ENCODE measurements around the gene HOXB8. TPM values are rescaled to one million over a fixed set of nuclear protein-coding genes. Genes with fewer than 3 reads are reported as not detected.

HOXB8 gene
- total RNA-seq, 1 donor from 2014 or later, result not detected

DNA sequence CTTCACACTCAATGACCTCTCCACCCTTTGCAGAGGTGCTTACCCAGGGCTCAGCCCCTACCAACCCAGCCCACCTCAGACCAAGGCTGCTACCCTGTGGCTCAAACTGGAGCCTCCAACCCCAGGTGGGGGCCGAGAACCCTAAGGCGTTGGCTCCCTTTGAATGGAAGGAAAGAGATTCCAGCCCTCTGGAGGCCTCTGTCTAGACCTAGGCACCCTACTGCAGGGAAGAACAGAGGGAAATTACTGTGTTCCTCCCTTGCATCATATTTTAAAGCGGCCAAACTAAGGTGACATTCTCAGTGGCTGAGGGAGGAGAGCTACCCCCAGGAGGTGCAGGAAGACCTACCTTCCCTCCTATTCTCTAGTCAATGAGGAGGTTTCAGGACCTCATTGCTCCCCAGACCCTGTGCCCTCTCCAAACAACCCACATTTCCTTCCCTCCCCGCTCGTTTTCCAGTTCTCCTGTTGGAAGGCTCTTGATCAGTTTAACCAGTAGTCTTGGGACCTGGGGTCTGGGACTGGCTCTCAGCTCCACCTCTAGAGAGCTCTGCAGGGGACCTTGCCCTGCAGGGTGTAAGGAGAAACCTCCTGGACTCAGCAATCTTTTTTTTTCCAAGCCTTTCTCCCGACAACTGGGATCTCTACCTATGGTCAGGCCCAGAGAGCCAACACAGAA lies 5.5 kb upstream of the HOXB8 start:
- Mint-ChIP-seq H3K4me1 (ENCODE audit: low read depth, unreplicated experiment) (peaks cover 3% of the 10 kb centered on the region), H3K27me3 (ENCODE audit: unreplicated experiment) (peaks cover 51% of the 10 kb centered on the region), H3K36me3 (ENCODE audit: unreplicated experiment) (no peaks in the 10 kb centered on the region), H3K9me3 (ENCODE audit: unreplicated experiment) (peaks cover 16% of the 10 kb centered on the region), H3K4me3 (ENCODE audit: unreplicated experiment) (no peak overlapping the region), H3K27ac (ENCODE audit: unreplicated experiment) (no peak overlapping the region)
- no peak for DNase-seq
- TF ChIP-seq, protein P1, sequence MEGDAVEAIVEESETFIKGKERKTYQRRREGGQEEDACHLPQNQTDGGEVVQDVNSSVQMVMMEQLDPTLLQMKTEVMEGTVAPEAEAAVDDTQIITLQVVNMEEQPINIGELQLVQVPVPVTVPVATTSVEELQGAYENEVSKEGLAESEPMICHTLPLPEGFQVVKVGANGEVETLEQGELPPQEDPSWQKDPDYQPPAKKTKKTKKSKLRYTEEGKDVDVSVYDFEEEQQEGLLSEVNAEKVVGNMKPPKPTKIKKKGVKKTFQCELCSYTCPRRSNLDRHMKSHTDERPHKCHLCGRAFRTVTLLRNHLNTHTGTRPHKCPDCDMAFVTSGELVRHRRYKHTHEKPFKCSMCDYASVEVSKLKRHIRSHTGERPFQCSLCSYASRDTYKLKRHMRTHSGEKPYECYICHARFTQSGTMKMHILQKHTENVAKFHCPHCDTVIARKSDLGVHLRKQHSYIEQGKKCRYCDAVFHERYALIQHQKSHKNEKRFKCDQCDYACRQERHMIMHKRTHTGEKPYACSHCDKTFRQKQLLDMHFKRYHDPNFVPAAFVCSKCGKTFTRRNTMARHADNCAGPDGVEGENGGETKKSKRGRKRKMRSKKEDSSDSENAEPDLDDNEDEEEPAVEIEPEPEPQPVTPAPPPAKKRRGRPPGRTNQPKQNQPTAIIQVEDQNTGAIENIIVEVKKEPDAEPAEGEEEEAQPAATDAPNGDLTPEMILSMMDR (IDR thresholded peaks at IDR 0.05; ENCODE audit: partially characterized antibody, unreplicated experiment), result no peak

DNA sequence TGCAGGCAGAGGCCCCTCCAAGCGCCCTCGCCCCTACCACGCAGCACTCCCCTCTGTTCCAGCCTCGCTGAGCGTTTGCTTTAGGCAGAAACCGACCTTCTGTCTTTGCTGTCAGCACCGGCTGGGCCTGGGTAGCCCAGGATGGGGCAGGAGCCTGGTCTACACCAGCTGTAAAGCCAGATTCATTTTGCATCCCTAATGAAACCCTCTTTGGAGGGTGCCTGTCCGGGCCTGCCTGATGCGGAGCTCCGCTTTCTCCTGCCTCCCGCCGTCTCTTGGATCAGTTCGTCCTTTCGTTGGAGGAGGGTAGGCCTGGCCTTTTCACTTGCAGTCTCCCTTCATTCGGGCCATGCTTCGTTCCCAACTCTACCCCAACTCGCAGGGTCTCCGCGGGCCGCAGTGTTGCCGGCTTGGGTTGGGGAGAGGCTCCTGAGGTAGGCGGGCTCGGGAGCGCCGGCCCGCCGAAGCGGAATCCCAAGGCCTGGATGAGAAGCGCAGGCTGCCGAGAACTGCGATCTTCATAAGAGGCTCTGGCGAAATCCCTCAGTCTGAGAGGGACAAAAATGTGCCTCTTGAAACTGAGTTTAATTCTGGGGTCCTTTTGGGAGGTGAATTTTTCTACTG lies 4.8 kb upstream of the HOXB8 start:
- peaks cover 16% of the 10 kb centered on the region for H3K9me3 Mint-ChIP-seq (ENCODE audit: unreplicated experiment)
- TF ChIP-seq, protein P1 (IDR thresholded peaks at IDR 0.05; ENCODE audit: partially characterized antibody, unreplicated experiment), result no peak
- no peaks in the 10 kb centered on the region for H3K36me3 Mint-ChIP-seq (ENCODE audit: unreplicated experiment)
- no peak overlapping the region for H3K27ac Mint-ChIP-seq (ENCODE audit: unreplicated experiment)
- peaks cover 55% of the 10 kb centered on the region for H3K27me3 Mint-ChIP-seq (ENCODE audit: unreplicated experiment)
- peaks cover 3% of the 10 kb centered on the region for H3K4me1 Mint-ChIP-seq (ENCODE audit: low read depth, unreplicated experiment)
- H3K4me3 Mint-ChIP-seq (ENCODE audit: unreplicated experiment), result peak overlapping the region; percentile 68
- no peak for DNase-seq

DNA sequence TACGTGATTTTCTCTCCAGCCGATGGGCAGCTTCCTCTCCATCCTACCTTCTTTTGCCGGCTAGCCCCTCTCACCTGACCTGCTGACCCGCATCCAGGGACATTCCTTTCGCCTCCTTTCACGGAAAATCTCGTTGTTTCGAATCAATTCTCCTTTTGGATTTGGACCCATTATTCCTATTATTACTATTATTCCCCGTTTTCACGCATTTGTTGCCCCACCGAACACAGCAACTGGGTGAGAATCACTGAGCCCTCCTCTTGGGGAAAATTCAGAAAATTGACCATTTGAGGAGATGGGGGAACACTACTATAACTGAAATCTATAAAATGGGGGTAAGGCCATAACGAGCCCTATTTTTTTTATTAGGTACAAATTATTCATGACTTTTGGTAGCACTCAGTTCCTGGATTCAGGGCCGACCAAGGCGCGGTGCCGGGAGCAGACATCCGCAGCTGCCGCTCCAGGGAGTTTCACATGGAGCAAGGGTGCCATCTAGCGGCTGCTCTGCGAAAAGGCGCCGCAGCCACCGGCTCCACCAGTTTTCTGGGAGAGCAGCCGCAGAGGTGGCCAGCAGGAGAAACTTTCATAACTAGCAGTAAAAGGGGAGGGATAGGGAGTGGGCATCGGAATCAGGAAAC lies 3.3 kb upstream of the HOXB8 start:
- DNase-seq, result peak; percentile 88
- H3K9me3 Mint-ChIP-seq (ENCODE audit: unreplicated experiment), result peaks cover 14% of the 10 kb centered on the region
- H3K27me3 Mint-ChIP-seq (ENCODE audit: unreplicated experiment), result peaks cover 58% of the 10 kb centered on the region
- H3K4me3 Mint-ChIP-seq (ENCODE audit: unreplicated experiment), result peak overlapping the region; percentile 65
- H3K27ac Mint-ChIP-seq (ENCODE audit: unreplicated experiment), result no peak overlapping the region
- no peaks in the 10 kb centered on the region for H3K36me3 Mint-ChIP-seq (ENCODE audit: unreplicated experiment)
- TF ChIP-seq, protein P1 (IDR thresholded peaks at IDR 0.05; ENCODE audit: partially characterized antibody, unreplicated experiment), result peak; percentile 97
- H3K4me1 Mint-ChIP-seq (ENCODE audit: low read depth, unreplicated experiment), result peaks cover 4% of the 10 kb centered on the region

DNA sequence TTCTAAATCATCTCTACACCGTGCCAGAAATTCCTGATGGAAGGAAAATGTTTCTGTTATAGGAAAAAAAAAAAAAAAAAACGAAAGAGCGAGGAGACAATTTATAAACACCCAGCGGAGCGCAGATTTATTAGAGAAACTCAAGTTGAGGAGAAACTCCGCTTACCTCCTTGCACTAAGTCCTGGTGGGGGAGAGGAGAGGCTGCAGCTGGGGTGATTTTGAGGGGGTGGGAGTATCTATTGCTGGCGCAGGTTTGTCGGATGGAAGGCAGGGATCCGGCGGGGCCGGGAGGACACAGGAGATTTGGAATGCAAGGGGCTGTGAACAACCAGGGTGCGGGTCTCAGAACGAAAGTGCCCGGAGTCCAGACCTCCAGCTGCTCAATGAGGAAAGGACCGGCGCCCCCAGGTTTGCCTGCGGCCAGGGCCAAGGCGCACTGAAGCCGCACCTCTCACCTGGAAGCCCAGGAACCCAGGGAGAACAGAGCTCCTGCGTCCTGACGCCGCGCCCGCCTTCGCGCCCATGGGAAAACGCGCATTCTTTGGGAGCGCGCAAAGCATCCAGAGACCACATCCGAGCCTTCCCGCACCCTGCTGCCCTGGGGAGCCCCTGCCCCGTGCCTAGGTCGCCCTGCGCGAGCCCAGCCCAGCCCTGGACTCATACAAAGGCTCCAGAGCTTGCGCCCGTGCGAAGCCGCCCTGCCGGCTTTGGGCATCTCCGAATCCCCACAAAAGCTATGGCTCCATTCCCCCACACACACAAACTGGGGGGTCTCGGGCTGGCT lies 2.6 kb upstream of the HOXB8 start:
- H3K27ac Mint-ChIP-seq (ENCODE audit: unreplicated experiment), result no peak overlapping the region
- no peak for DNase-seq
- H3K27me3 Mint-ChIP-seq (ENCODE audit: unreplicated experiment), result peaks cover 59% of the 10 kb centered on the region
- H3K9me3 Mint-ChIP-seq (ENCODE audit: unreplicated experiment), result peaks cover 12% of the 10 kb centered on the region
- TF ChIP-seq, protein P1 (IDR thresholded peaks at IDR 0.05; ENCODE audit: partially characterized antibody, unreplicated experiment), result no peak
- no peak overlapping the region for H3K4me3 Mint-ChIP-seq (ENCODE audit: unreplicated experiment)
- H3K4me1 Mint-ChIP-seq (ENCODE audit: low read depth, unreplicated experiment), result peaks cover 6% of the 10 kb centered on the region
- no peaks in the 10 kb centered on the region for H3K36me3 Mint-ChIP-seq (ENCODE audit: unreplicated experiment)
